HG03571 (cell line): ENCODE measurements around the gene CADPS.
A peak's percentile ranks its signal among the peaks of the same experiment; 100 is the strongest.

ENCODE experiments used
- ATAC-seq: cut with Tn5 transposase; IDR thresholded peaks from one replicate; pipeline ENCODE4 v1.9.1; 2021; ENCODE audit not compliant: unreplicated experiment

Gene CADPS

DNA sequence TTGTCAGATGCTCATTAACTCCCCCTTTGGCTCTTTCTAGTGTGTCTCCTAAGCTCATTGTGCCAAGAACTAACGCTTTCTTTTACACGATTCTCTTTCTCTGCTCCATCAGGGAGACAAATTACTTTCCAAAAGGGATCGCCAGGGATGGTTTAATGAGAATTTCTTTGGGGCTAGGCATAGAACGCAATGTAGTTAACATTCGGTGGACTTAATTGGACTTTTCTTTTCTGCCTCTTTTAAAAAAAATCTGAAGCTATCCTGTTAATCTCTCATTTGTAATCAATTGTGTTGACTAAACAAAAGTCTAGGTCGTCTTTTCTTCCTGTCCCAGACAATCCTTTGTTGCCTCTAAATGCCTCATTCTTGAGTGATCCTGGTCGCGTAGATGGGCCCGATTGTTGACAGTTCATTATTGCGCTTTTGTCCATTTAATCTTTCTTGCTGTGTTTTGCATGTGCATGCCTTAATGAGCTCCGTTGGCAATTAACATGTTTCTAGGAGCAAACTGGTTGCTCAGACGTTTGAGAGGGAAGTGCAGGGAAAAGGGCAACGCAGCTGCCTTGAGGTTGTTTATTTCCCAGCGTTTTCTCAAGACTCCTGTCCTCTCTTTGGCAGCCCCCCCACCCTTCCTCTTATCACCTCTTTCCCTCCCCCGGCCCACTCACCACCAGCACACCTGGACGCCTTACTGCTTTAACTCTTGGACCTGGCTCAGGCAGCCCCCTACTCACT lies 509.7 kb downstream of the CADPS start:
- no peak for ATAC-seq

DNA sequence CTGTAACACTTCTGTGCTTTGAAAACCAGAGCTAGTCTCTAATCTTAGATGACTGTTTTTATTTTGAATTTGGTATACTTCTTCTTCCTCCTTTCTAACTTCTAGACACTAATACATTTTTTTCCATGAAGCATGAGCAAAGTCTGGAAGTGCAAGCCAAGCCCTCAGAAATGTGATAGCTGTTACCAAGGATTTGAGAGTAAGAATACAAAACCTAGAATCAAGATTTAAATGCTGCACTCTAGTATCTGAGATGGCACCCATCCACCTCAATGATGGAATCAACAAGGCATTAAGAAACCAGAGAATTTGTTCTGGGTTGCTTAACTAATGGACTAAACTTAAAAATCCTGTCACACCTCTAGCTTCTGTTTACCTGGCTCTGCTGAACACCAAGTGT lies 511.0 kb downstream of the CADPS start:
- ATAC-seq = no peak

- ATAC-seq = no peak
Observed at GRCh38 chr3:62363275-62363674, 511.9 kb downstream of the CADPS start.

- peak; percentile 17 for ATAC-seq
Observed at GRCh38 chr3:62361824-62362223, 513.4 kb downstream of the CADPS start.

DNA sequence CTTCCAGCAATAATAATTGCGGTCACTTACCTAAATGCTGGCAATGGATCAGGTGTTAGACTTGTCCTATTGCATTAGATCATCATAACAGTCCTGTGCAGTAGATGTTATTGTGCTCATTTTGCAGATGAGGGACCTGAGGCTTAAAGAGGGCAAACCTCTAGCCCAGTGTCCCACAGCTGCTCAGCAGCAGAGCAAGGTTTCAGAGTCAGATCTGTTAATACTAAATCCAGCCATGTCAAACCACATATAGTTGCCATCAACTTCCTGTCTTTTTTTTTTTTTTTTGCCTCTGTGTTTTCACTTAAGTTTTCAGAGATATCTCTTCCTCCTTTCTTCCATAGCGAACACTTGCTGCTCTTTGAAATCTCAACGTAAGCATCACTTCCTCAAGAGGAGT lies 514.0 kb downstream of the CADPS start:
- peak; percentile 97 for ATAC-seq

GRCh38 chr3:62359531-62359930 lies 515.7 kb downstream of the CADPS start:
- no peak for ATAC-seq

- ATAC-seq = no peak
Observed at GRCh38 chr3:62356356-62356755, 518.9 kb downstream of the CADPS start.

GRCh38 chr3:62355703-62356102 lies 519.5 kb downstream of the CADPS start:
- ATAC-seq = no peak
